Nephron (organoid): ENCODE results near the gene DOCK1.

Source experiments
- H3K27ac Mint-ChIP-seq, 3 experiments: 2 replicates each; pipeline ENCODE4 v1.8.0; 2020; ENCODE audit warnings: mixed read lengths in 3 of 3, mild to moderate bottlenecking in 2 of 3, moderate library complexity in 1 of 3
- H3K27me3 Mint-ChIP-seq: 2 replicates; pipeline ENCODE4 v1.8.0; 2021; ENCODE audit warnings: low read depth, mild to moderate bottlenecking, moderate library complexity, mixed read lengths
- H3K36me3 Mint-ChIP-seq: 2 replicates; pipeline ENCODE4 v1.8.0; 2020; ENCODE audit warnings: low read depth, mixed read lengths
- H3K4me1 Mint-ChIP-seq: 2 replicates; pipeline ENCODE4 v1.8.0; 2020; ENCODE audit warnings: mixed read lengths
- H3K4me3 Mint-ChIP-seq, 3 experiments: 2 replicates each; pipeline ENCODE4 v1.8.0; 2020; ENCODE audit warnings: mild to moderate bottlenecking in 3 of 3, mixed read lengths in 3 of 3, moderate library complexity in 2 of 3
- H3K9me3 Mint-ChIP-seq: 2 replicates; pipeline ENCODE4 v1.8.0; 2020; ENCODE audit warnings: mixed read lengths
- TF ChIP-seq, protein P1 (sequence below), 3 experiments: fragments of 200-600 bp; sonication (generic); IDR thresholded peaks; one replicate each; pipeline ENCODE4 v1.5.0; 2021; ENCODE audit warnings: antibody characterized with exemption in 3 of 3; ENCODE audit not compliant: unreplicated experiment in 3 of 3

The DOCK1 gene

DNA sequence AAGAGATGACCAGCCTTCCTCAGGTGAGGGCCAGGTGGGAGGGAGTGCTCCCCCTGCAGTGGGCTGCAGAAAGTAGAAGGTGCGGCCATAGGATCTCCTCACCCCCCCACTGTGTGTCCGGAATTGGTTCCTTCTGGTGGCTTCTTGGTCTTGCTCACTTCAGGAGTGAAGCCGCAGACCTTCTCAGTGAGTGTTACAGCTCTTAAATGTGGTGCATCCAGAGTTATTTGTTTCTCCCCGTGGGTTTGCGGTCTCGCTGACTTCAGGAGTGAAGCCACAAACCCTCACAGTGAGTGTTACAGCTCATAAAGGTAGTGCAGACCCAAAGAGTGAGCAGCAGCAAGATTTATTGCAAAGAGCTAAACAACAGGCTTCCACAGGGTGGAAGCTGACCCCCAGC is 553.6 kb downstream of the DOCK1 start:
- Mint-ChIP-seq H3K36me3 (peaks cover 15% of the 10 kb centered on the region), H3K27me3 (peaks cover 7% of the 10 kb centered on the region), H3K9me3 (peaks cover 8% of the 10 kb centered on the region), H3K27ac (no peak overlapping the region), H3K4me3 (no peak overlapping the region), H3K4me1 (peaks cover 4% of the 10 kb centered on the region)
- TF ChIP-seq, protein P1, sequence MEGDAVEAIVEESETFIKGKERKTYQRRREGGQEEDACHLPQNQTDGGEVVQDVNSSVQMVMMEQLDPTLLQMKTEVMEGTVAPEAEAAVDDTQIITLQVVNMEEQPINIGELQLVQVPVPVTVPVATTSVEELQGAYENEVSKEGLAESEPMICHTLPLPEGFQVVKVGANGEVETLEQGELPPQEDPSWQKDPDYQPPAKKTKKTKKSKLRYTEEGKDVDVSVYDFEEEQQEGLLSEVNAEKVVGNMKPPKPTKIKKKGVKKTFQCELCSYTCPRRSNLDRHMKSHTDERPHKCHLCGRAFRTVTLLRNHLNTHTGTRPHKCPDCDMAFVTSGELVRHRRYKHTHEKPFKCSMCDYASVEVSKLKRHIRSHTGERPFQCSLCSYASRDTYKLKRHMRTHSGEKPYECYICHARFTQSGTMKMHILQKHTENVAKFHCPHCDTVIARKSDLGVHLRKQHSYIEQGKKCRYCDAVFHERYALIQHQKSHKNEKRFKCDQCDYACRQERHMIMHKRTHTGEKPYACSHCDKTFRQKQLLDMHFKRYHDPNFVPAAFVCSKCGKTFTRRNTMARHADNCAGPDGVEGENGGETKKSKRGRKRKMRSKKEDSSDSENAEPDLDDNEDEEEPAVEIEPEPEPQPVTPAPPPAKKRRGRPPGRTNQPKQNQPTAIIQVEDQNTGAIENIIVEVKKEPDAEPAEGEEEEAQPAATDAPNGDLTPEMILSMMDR (IDR thresholded peaks at IDR 0.05; ENCODE audit: unreplicated experiment in 3 of 3), result no peak

DNA sequence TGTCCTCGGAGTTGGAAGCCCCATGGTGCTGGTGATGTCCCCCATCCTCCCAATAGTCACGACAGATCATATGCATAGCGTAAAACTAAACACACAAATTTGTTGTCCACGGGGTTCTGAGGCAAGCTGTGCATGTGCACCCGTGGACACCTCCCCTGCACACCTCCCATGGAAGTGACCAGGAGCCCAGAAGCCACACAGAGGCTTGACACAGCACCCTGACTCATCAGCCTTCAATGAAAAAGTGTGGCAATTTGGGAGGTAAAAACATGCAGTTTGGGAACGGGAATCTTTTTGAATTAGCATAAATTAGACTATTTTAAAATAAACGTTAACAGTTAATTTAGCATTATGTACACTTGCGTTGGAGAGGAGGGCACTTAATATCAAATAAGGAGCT is 554.7 kb downstream of the DOCK1 start:
- no peak overlapping the region for H3K27ac Mint-ChIP-seq

DNA sequence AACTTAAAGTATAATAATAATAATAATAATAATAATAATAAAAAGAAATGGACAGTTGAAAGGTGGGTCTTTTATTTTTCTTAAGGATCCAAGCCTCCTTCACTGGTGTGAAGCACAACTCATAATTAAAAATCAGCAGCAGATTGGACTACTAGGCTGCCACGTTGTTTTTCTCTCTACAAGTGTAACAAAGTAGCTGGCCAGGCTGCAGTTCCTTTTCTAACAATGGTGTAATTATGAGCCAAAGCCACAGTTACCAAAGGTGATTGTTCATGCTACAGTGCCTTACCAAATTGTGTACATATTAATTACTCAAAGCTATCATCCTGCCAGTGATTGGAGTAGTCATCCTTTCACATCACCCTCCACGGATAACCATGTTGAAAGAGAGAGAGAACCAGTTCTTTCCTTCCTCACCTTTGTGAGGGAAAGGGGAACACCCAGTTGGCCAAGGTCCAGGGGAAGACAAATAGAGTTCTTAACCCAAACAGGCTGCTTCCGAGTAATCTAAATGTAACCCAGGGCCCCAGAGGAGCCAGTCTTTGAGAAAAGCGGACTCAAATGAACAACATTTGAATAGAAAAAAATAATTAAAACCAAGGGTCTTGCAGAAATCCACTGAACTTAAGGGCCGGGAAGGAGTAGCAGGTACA is 557.5 kb downstream of the DOCK1 start:
- TF ChIP-seq, protein P1 (IDR thresholded peaks at IDR 0.05; ENCODE audit: unreplicated experiment in 3 of 3), result no peak
- peaks cover 4% of the 10 kb centered on the region for H3K36me3 Mint-ChIP-seq
- no peak overlapping the region for H3K4me3 Mint-ChIP-seq
- H3K27ac Mint-ChIP-seq, result no peak overlapping the region
- H3K27me3 Mint-ChIP-seq, result peaks cover 28% of the 10 kb centered on the region
- H3K4me1 Mint-ChIP-seq, result no peaks in the 10 kb centered on the region
- H3K9me3 Mint-ChIP-seq, result peaks cover 8% of the 10 kb centered on the region

More for the DNA sequence above, 554.7 kb downstream of the DOCK1 start:
- Mint-ChIP-seq H3K4me3 (no peak overlapping the region), H3K9me3 (peaks cover 8% of the 10 kb centered on the region), H3K27me3 (peaks cover 14% of the 10 kb centered on the region), H3K36me3 (peaks cover 15% of the 10 kb centered on the region), H3K4me1 (peaks cover 4% of the 10 kb centered on the region)
- TF ChIP-seq, protein P1 (IDR thresholded peaks at IDR 0.05; ENCODE audit: unreplicated experiment in 3 of 3), result no peak

DNA sequence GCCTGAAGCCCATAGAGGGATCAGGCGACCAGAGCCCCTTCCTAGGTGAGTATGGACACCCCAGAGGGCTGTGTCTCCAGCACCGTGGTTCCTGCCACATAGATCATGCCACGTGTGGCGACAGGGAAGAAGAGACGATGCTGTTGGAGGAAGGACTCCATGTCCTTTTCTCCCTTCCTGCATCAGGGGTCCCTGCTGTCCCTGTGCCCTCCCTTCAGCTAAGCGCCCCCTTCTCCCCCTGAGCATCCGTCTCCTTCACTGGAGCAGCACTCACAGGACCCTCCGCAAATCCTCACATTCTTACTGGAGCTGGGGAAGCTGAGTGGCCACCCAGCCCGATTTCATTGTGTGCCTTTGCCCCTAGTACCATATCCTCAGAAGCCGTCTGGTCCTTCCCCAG is 558.3 kb downstream of the DOCK1 start:
- peaks cover 33% of the 10 kb centered on the region for H3K27me3 Mint-ChIP-seq
- H3K36me3 Mint-ChIP-seq, result peaks cover 4% of the 10 kb centered on the region
- no peaks in the 10 kb centered on the region for H3K4me1 Mint-ChIP-seq
- TF ChIP-seq, protein P1 (IDR thresholded peaks at IDR 0.05; ENCODE audit: unreplicated experiment in 3 of 3), result no peak
- no peak overlapping the region for H3K4me3 Mint-ChIP-seq
- peaks cover 5% of the 10 kb centered on the region for H3K9me3 Mint-ChIP-seq
- no peak overlapping the region for H3K27ac Mint-ChIP-seq

DNA sequence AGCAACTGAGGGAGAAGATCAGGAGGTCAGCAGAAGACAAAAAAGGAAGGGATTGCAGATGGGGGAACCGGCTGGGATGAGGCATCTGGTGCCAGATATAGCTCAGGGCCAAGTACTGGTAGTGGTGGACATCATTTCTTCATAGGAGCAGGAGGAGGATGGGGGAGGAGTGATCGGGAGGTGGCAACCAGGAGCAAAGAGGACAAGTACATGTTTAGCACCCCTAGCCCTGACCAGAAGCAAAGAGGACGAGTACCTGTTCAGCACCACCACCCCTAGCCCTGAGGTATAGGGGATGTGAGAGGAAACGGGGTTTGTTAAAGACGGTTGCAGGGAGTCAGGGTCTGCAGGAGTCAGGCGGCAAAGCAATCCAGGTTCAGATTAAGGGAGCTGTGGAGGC is 559.3 kb downstream of the DOCK1 start:
- Mint-ChIP-seq H3K36me3 (peaks cover 4% of the 10 kb centered on the region), H3K27me3 (peaks cover 33% of the 10 kb centered on the region), H3K9me3 (peaks cover 5% of the 10 kb centered on the region), H3K4me3 (no peak overlapping the region), H3K27ac (no peak overlapping the region), H3K4me1 (no peaks in the 10 kb centered on the region)
- TF ChIP-seq, protein P1 (IDR thresholded peaks at IDR 0.05; ENCODE audit: unreplicated experiment in 3 of 3), result no peak

DNA sequence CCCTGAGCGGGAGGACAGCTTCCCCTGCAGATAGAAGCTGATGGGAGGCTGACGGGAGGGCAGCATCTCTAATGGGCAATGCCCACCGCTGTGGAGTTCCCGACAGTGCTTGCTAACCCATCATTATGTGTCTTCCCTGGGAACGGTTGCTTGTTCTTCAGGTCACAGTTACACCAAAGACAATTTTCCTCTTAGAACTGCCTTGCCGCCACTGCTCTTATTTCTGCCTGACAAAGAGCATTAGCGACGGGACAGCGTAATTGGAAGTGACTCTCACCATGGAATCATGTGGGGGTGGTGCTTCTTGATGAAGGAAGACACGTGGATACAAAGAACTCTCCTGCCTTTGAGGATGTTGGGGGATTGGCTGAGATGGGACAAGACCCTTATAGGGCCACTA is 562.6 kb downstream of the DOCK1 start:
- H3K27me3 Mint-ChIP-seq, result peaks cover 49% of the 10 kb centered on the region
- H3K9me3 Mint-ChIP-seq, result peaks cover 3% of the 10 kb centered on the region
- TF ChIP-seq, protein P1 (IDR thresholded peaks at IDR 0.05; ENCODE audit: unreplicated experiment in 3 of 3), result no peak
- no peaks in the 10 kb centered on the region for H3K4me1 Mint-ChIP-seq
- H3K4me3 Mint-ChIP-seq, result no peak overlapping the region
- H3K36me3 Mint-ChIP-seq, result no peaks in the 10 kb centered on the region
- no peak overlapping the region for H3K27ac Mint-ChIP-seq
